Measurements from ENCODE around the gene TRPM2. TPM values are rescaled to one million over a fixed set of nuclear protein-coding genes. Genes with fewer than 3 reads are reported as not detected.

The TRPM2 gene
- total and polyA plus RNA-seq, 2 of the 13 experiments (the other 11 are each of a cell fraction or from before 2014, with no cell fraction given): 0.07 to 0.20 TPM

- TF ChIP-seq HNF4A (CRISPR knock-in tag; IDR thresholded peaks at IDR 0.05) (peak; percentile 40; the same call in 1 of the 2 replicates), ZNF432 (CRISPR knock-in tag; IDR thresholded peaks at IDR 0.05; ENCODE audit: borderline replicate concordance) (no peak), ZNF552 (CRISPR knock-in tag; IDR thresholded peaks at IDR 0.05; ENCODE audit: borderline replicate concordance) (no peak), THAP7 (CRISPR knock-in tag; IDR thresholded peaks at IDR 0.05) (no peak), EZH2 (conservative IDR thresholded peaks at IDR 0.05; ENCODE audit: low read depth, low read length) (no peak), IKZF4 (CRISPR knock-in tag; IDR thresholded peaks at IDR 0.05; ENCODE audit: borderline replicate concordance, low read depth, not compliant biosample characterization) (peak; percentile 78), ZNF615 (CRISPR knock-in tag; IDR thresholded peaks at IDR 0.05; ENCODE audit: borderline replicate concordance) (no peak), KLF6 (CRISPR knock-in tag; IDR thresholded peaks at IDR 0.05) (no peak), SMYD3 (CRISPR knock-in tag; IDR thresholded peaks at IDR 0.05) (no peak), XRCC5 (optimal IDR thresholded peaks at IDR 0.05; ENCODE audit: low read length) (peak; percentile 64), ZNF430 (CRISPR knock-in tag; IDR thresholded peaks at IDR 0.05) (peak; percentile 78; the same call in 1 of the 2 replicates), RBM22 (optimal IDR thresholded peaks at IDR 0.05; ENCODE audit: low read length) (no peak), POGZ (CRISPR knock-in tag; IDR thresholded peaks at IDR 0.05) (peak; percentile 90), HINFP (CRISPR knock-in tag; IDR thresholded peaks at IDR 0.05; ENCODE audit: low read depth) (no peak; the same call in 1 of the 2 replicates), TAF15 (IDR thresholded peaks at IDR 0.05; ENCODE audit: low read depth, low read length, poor library complexity, severe bottlenecking) (no peak), SIN3B (IDR thresholded peaks at IDR 0.05; ENCODE audit: low read length) (peak; percentile 81; the same call in 1 of the 2 replicates), NCOA1 (CRISPR knock-in tag; IDR thresholded peaks at IDR 0.05) (no peak), ZNF3 (CRISPR knock-in tag; IDR thresholded peaks at IDR 0.05) (no peak), FOXC1 (CRISPR knock-in tag; IDR thresholded peaks at IDR 0.05; ENCODE audit: borderline replicate concordance) (peak; percentile 80; the same call in 1 of the 2 replicates), NFKBIZ (CRISPR knock-in tag; IDR thresholded peaks at IDR 0.05) (peak; percentile 60; the same call in 1 of the 2 replicates), SKI (IDR thresholded peaks at IDR 0.05; ENCODE audit: partially characterized antibody) (no peak), RBAK (CRISPR knock-in tag; IDR thresholded peaks at IDR 0.05) (no peak)
- TF ChIP-seq, protein P1, sequence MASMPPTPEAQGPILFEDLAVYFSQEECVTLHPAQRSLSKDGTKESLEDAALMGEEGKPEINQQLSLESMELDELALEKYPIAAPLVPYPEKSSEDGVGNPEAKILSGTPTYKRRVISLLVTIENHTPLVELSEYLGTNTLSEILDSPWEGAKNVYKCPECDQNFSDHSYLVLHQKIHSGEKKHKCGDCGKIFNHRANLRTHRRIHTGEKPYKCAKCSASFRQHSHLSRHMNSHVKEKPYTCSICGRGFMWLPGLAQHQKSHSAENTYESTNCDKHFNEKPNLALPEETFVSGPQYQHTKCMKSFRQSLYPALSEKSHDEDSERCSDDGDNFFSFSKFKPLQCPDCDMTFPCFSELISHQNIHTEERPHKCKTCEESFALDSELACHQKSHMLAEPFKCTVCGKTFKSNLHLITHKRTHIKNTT (CRISPR knock-in tag; IDR thresholded peaks at IDR 0.05): no peak
These were observed 14.2 kb upstream of the TRPM2 start, which contains the start of gene CFAP410 (continued) for GRCh38 chr21:44338971-44339910.

All from HepG2 (cell line).